Activated CD8-positive, alpha-beta memory T cell treated with anti-CD3 and anti-CD28 coated beads for 4 hours (primary cell): ENCODE results near the gene DUOXA1.
"Not testable (repeated sequence)": the region's sequence is repeated elsewhere in the genome, so short reads cannot be mapped to it uniquely, and the experiment has no call there.

ENCODE experiments used
- DNase-seq, 2 donors: peaks; one replicate each; pipeline ENCODE4 v3.0.0-alpha.2; 2020; ENCODE audit warnings: low read depth in 2 of 2

Gene DUOXA1

GRCh38 chr15:45150997-45151396 is 21.3 kb upstream of the DUOXA1 start:
- no peak for DNase-seq

GRCh38 chr15:45150481-45150880 is 20.8 kb upstream of the DUOXA1 start:
- DNase-seq, result no peak

GRCh38 chr15:45149060-45149459 is 19.4 kb upstream of the DUOXA1 start:
- no peak for DNase-seq

- no peak for DNase-seq
Measured at GRCh38 chr15:45148076-45149059, 18.7 kb upstream of the DUOXA1 start.

GRCh38 chr15:45147606-45148005 is 17.9 kb upstream of the DUOXA1 start:
- no peak for DNase-seq

- no peak for DNase-seq
Measured at GRCh38 chr15:45146405-45146804, 16.7 kb upstream of the DUOXA1 start.

- no peak for DNase-seq
Measured at GRCh38 chr15:45144775-45145174, 15.1 kb upstream of the DUOXA1 start.

GRCh38 chr15:45143946-45144345 is 14.3 kb upstream of the DUOXA1 start:
- no peak for DNase-seq

- no peak for DNase-seq
Measured at GRCh38 chr15:45143056-45143455, 13.4 kb upstream of the DUOXA1 start.

GRCh38 chr15:45141386-45141785 is 11.7 kb upstream of the DUOXA1 start:
- no peak for DNase-seq

GRCh38 chr15:45140557-45141250 is 11.0 kb upstream of the DUOXA1 start:
- DNase-seq, result no peak

GRCh38 chr15:45139770-45140169 is 10.1 kb upstream of the DUOXA1 start:
- no peak for DNase-seq

GRCh38 chr15:45138814-45139765 is 9.4 kb upstream of the DUOXA1 start:
- DNase-seq, result no peak

- DNase-seq, result no peak
Measured at GRCh38 chr15:45137703-45138102, 8.0 kb upstream of the DUOXA1 start.

- DNase-seq, result no peak
Measured at GRCh38 chr15:45136378-45136764, 6.7 kb upstream of the DUOXA1 start.

- DNase-seq, result not testable (repeated sequence)
Measured at GRCh38 chr15:45135705-45136377, 6.2 kb upstream of the DUOXA1 start.

GRCh38 chr15:45134682-45135604 is 5.3 kb upstream of the DUOXA1 start:
- no peak for DNase-seq

GRCh38 chr15:45134046-45134445 is 4.4 kb upstream of the DUOXA1 start:
- DNase-seq, result no peak

GRCh38 chr15:45133561-45133920 is 3.9 kb upstream of the DUOXA1 start:
- no peak for DNase-seq
